CD4-positive, alpha-beta T cell treated with Interleukin-4 for 4 hours (primary cell): ENCODE measurements around the gene DCHS2.

Experiments used
- DNase-seq: peaks from one replicate; pipeline ENCODE4 v3.0.0-alpha.2; 2020

DCHS2 gene

DNA sequence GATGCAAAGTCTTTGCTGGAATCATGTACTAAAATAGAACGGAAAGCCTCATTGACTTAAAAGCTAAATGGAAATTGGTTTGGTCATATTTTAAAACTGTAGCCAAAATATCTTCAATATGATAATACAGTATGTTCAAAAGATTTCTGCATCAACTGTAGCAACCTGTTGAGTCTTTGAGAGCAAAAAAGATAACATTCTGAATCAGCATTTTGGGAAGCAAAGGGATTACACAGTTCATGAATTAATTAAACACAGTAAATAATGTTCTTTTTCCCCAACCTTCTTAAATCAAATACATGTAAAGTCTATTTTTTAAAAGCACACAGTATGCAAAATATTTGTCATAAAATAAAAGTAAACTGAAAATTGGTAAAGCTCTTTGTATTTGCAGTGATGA, 50.5 kb downstream of the DCHS2 start:
- DNase-seq = no peak

- DNase-seq = no peak
Observed at GRCh38 chr4:154439224-154439623, 52.4 kb downstream of the DCHS2 start.

DNA sequence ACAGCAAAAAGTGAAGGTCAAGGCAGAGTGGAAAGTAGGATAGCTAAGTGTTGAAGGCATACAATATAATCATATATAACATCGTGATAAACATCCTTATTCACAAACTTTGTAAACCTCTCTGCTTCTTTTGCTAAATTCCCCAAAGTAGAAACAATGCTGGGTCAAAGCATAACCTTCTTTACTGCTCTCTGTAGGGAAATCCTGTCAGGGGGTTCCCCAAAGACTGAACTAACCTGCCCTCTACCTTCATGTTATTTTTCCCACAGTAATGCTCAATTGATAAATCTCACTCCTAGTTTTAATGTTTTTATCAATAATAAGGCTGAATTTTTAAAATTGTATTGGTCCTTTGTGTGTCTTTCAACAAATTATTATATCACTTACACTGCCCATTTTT, 55.7 kb downstream of the DCHS2 start:
- DNase-seq = no peak

- DNase-seq = no peak
Observed at GRCh38 chr4:154433543-154433942, 58.1 kb downstream of the DCHS2 start.

- no peak for DNase-seq
Observed at GRCh38 chr4:154429176-154429575, 62.4 kb downstream of the DCHS2 start.

DNA sequence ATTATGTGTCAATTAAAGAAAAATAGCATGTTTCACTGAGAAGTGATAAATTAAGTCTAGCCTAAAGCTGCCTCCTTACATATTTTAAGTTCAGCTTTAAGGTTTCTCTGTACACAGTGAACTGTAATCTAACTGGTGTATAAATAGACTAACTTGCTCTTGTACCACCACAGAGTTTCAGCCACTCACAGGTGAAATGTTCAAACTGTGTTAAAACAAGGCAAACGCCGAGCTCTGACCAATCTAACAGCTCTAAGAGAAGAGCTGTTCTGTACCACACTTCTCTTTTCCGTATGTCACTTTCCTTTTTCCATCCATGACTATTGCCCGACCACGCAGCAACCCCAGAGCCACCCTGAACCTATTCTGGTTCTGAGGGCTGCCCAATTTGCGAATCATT, 64.5 kb downstream of the DCHS2 start:
- DNase-seq = no peak

GRCh38 chr4:154425514-154425913, 66.1 kb downstream of the DCHS2 start:
- DNase-seq = no peak

- no peak for DNase-seq
Observed at GRCh38 chr4:154424810-154425484, 66.7 kb downstream of the DCHS2 start.

DNA sequence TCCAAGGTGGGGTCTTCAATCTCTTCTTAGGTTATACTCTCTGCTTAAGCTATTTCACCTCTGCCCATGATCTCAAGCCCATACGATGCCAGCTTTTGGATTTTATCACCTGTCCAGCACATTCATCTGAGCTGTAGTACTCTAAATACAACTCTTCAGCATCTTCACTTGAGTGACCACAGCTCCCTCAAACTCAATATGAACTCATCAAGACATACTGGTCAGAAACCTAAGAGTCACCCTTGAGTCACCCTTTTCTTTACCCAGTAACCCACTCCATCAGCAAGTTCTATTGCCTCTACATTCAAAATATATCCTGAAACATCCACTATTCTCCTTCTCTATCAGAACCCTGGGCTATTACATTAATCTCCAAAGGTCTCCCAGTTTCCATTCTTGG, 69.4 kb downstream of the DCHS2 start:
- DNase-seq = no peak

- no peak for DNase-seq
Observed at GRCh38 chr4:154421618-154422017, 70.0 kb downstream of the DCHS2 start.

- DNase-seq = no peak
Observed at GRCh38 chr4:154417373-154417673, 74.3 kb downstream of the DCHS2 start.

DNA sequence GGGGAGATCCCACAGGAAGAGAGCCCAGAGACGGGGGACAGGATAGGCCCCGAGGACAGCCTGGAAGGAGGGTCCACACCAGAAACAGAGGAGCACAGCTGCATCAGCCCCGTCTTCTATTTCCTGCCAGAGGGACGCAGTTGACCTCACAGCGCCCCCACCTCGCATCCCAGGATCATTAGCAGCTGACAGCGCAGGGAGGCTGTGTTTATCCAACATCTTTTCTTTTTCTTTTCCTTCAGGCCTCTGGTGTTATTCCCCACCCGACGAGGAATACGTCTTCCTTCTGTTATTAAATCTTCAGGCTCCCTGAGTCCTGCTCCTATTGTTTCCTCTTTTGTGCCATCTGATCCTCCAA, 75.4 kb downstream of the DCHS2 start:
- DNase-seq = no peak

DNA sequence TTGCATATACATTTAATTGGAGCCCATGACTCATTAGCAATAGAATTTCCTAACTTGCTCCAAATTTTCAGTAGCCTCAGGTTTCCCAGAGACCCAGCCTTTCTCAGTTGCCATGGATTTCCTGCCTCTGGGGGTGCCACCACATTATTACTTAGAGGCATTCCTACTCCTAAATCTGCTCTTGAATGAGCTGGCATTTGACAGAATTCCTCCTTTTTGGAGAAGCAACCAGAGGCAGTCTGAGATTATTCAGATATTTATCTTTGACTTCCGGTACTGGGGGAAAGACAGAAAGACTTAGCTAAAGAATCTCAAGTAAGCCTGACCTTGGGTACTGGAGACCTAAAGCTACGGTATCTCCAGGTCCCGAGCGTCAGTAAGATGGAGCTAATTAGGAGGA, 76.3 kb downstream of the DCHS2 start:
- no peak for DNase-seq

GRCh38 chr4:154414796-154415195, 76.8 kb downstream of the DCHS2 start:
- no peak for DNase-seq

DNA sequence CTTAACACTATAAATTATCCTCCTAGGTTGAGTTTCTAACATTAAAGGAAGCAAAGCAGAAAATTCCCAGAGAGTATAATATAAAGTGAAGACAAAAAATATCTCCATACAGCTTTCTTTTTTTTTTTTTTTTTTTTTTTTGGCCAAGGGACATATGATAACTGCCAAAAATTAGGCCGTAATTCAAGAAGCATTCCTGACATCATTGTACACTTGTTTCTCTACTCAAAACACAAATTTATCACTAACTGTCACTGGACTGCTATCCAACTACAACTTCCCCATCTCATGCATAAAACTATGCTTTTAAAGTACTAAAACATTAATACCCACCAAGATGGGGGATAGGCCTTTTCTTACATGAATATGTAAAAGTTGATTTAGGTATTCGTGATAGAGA, 77.2 kb downstream of the DCHS2 start:
- DNase-seq = no peak

- no peak for DNase-seq
Observed at GRCh38 chr4:154407443-154407842, 84.2 kb downstream of the DCHS2 start.

- no peak for DNase-seq
Observed at GRCh38 chr4:154406018-154406795, 85.4 kb downstream of the DCHS2 start.

DNA sequence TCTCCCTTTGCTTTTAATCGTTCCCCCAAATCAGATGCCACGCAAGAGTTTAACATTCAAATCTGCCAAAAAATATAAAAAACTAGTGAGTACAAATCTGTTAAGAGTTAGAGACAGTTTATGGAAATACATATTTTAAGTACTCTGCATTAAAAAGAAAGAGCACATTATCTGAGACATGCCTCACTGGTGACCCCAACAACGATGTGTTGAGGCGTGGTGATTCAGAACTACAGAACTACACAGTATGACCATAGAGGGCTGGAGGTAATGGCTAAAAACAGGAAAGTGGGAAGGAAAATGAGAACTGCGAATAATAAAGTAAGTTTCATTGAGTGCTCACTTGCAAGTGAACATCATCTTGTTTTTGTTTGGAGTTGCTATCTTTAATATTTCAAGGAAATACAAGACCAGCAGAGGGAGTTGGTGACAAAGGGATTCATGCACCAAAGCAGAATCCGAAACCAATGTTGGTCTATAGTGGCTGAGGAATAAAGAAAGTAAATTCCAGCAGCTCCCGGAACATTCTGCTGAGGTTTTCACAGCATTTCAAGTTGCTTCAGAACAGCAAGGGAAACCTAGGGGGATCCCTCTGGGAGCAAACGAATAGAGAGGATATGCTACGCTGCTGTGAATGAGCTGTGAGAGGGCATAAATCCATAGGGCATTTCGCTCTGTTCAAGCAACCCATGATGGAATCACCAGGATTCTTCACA, 92.2 kb downstream of the DCHS2 start:
- DNase-seq = no peak

- DNase-seq = no peak
Observed at GRCh38 chr4:154390324-154390723, 101.3 kb downstream of the DCHS2 start.

DNA sequence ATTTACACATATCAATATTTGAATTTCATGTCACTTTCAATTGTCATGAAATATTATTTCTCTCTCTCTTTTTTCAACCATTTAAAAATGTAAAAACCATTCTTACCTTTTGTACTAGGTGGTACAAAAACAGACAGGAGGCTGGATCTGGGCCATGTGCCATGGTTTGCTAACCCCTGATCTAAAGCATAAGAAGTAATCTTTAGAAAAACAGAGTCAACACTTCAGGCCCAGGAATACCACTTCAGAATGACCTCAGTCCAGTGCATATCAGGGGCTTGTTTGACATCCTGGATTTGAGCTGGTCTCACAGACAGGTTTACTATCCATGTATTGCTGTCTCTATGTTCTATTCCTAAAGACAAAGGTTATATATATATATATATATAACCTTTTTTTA, 102.5 kb downstream of the DCHS2 start:
- DNase-seq = no peak

DNA sequence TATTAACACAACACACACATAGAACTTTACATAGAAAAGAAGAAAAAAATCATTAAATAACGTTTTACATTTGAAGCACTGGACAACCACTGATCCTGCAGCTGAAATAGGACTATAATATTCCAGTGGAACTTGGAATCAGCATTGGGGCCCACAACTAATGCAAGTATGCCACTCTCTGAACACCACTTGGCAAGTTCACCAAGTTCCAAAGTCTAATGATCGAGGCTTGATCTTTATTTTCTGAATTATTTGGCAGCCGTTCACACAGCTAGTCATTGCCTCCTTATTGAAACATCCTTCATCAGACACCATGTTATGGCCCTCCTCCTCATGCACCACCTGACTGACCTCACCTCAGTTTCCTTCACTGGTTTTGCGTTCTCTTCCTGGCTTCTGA, 107.6 kb downstream of the DCHS2 start:
- DNase-seq = no peak

- no peak for DNase-seq
Observed at GRCh38 chr4:154376486-154376885, 115.1 kb downstream of the DCHS2 start.

DNA sequence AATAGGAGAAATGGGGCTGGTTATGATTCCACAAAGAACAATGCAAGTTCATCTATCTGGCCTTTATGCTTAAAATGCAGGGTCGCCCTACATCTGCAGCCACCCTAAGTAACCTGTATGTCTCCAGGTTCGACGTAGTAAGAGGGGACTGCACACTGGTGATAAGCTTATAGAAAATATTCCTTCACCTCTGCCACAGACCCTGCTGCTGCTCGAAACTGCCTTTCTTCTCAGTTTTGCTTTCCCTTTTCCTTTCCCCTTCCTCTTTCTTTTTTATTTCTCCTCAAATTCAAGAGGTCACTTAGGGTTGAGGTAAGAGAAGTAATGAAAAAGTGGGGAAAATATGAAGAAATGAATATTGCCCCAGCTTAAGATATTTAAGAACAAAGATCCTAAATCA, 123.5 kb downstream of the DCHS2 start:
- DNase-seq = no peak

GRCh38 chr4:154367659-154368058, 123.9 kb downstream of the DCHS2 start:
- no peak for DNase-seq
